ENCODE results near the gene C17orf113. TPM values are rescaled to one million over a fixed set of nuclear protein-coding genes. Genes with fewer than 3 reads are reported as not detected.
"Not testable (repeated sequence)": the region's sequence is repeated elsewhere in the genome, so short reads cannot be mapped to it uniquely, and the experiment has no call there.

C17orf113 gene
- total and polyA plus RNA-seq, 2 of the 13 experiments (the other 11 are each of a cell fraction or from before 2014, with no cell fraction given) = 0.87 to 1.1 TPM

GRCh38 chr17:42010898-42011516, 39.4 kb downstream of the C17orf113 start:
- in situ Hi-C loops (cut with HindIII; ENCODE audit: extremely low pct_ligation_motif_present, low pct_unique_long_range_greater_than_20kb) (no loop called here), intact Hi-C loops (cut with micrococcal nuclease; ENCODE audit: unreplicated experiment) (no loop called here)
- Histone ChIP-seq H3K4me3 (replicated peaks in 1 of 3; ENCODE audit: insufficient read depth in 1 of 3, low read depth in 2 of 3, low read length in 3 of 3) (no peak overlapping the region), H3K27ac (ENCODE audit: extremely low read length, insufficient read depth, low read length) (peak overlapping the region; percentile 3), H3K4me1 (ENCODE audit: insufficient read depth, low read length) (peaks cover 70% of the 10 kb centered on the region), H3K36me3 (replicated peaks in 1 of 2; ENCODE audit: control insufficient read depth in 1 of 2, insufficient read depth in 2 of 2, low read length in 2 of 2) (peaks cover 4 to 31% of the 10 kb centered on the region in 2 experiments), H2AFZ (ENCODE audit: low read length) (no peak overlapping the region), H3K4me2 (ENCODE audit: low read depth, low read length) (no peak overlapping the region), H3K27me3 (ENCODE audit: control insufficient read depth in 1 of 2, insufficient read depth in 2 of 2, low read length in 2 of 2) (no peaks in the 10 kb centered on the region), H4K20me1 (ENCODE audit: insufficient read depth, low read length) (peaks cover 23% of the 10 kb centered on the region), H3K9ac (ENCODE audit: insufficient read depth, low read depth, low read length) (no peak overlapping the region), H3K79me2 (ENCODE audit: insufficient read depth, low read length) (peaks cover 93% of the 10 kb centered on the region), H3K9me3 (ENCODE audit: low read length) (no peaks in the 10 kb centered on the region)
- BruUV-seq (replicated peaks) = TSS peak; percentile 5
- peak; percentile 52 for DNase-seq (ENCODE audit: low spot score)
- CTCF ChIA-PET (ENCODE audit: low intra/inter-chr PET ratio, low total read pairs) = no interaction called here
- no peak for FAIRE-seq
- 94% methylated on average over 3 of the region's 3 CpGs for WGBS (ENCODE audit: low lambda C conversion rate)
- peak; percentile 37; the same call in 2 of the 3 replicates for ATAC-seq
- TF ChIP-seq NFYC (CRISPR knock-in tag; IDR thresholded peaks at IDR 0.05) (peak; percentile 63), HMGXB3 (CRISPR knock-in tag; IDR thresholded peaks at IDR 0.05; ENCODE audit: borderline replicate concordance) (peak; percentile 98), NFYB (CRISPR knock-in tag; IDR thresholded peaks at IDR 0.05) (peak; percentile 63), MEF2D (CRISPR knock-in tag; IDR thresholded peaks at IDR 0.05) (no peak)
- POLR2A ChIA-PET = interaction anchor here (1.6 kb wide), 1 partner anchor 103 kb away, joined by 3 read pairs; no protein-coding TSS in a partner anchor

GRCh38 chr17:42010266-42010680, 40.1 kb downstream of the C17orf113 start:
- H3K9ac ChIP-seq (ENCODE audit: insufficient read depth, low read depth, low read length); H3K9me3 ChIP-seq (ENCODE audit: low read length); intact Hi-C loops (cut with micrococcal nuclease; ENCODE audit: unreplicated experiment); H2AFZ ChIP-seq (ENCODE audit: low read length); CTCF ChIA-PET (ENCODE audit: low intra/inter-chr PET ratio, low total read pairs); DNase-seq (ENCODE audit: low spot score); H3K27ac ChIP-seq (ENCODE audit: extremely low read length, insufficient read depth, low read length); H3K27me3 ChIP-seq (ENCODE audit: control insufficient read depth in 1 of 2, insufficient read depth in 2 of 2, low read length in 2 of 2); H3K4me2 ChIP-seq (ENCODE audit: low read depth, low read length); H3K4me3 ChIP-seq (replicated peaks in 1 of 3; ENCODE audit: insufficient read depth in 1 of 3, low read depth in 2 of 3, low read length in 3 of 3); in situ Hi-C loops (cut with HindIII; ENCODE audit: extremely low pct_ligation_motif_present, low pct_unique_long_range_greater_than_20kb); BruUV-seq (replicated peaks); ATAC-seq; FAIRE-seq: not testable (repeated sequence)
- H3K4me1 ChIP-seq (ENCODE audit: insufficient read depth, low read length) = peaks cover 68% of the 10 kb centered on the region
- POLR2A ChIA-PET = interaction anchor here (9.0 kb wide), 1 partner anchor 8 kb away, joined by 183 read pairs; the partner anchor contains the start of genes DNAJC7 and NKIRAS2
- H4K20me1 ChIP-seq (ENCODE audit: insufficient read depth, low read length) = peaks cover 23% of the 10 kb centered on the region
- H3K79me2 ChIP-seq (ENCODE audit: insufficient read depth, low read length) = peaks cover 92% of the 10 kb centered on the region
- peaks cover 4 to 31% of the 10 kb centered on the region in 2 experiments for H3K36me3 ChIP-seq (replicated peaks in 1 of 2; ENCODE audit: control insufficient read depth in 1 of 2, insufficient read depth in 2 of 2, low read length in 2 of 2)
- 90% methylated on average over 9 of the region's 9 CpGs for whole genome bisulfite sequencing (ENCODE audit: low lambda C conversion rate)

Data from HepG2 (cell line).